GM21360 (cell line): ENCODE results near the gene OR5H15.
"Not testable (repeated sequence)": the region's sequence is repeated elsewhere in the genome, so short reads cannot be mapped to it uniquely, and the experiment has no call there.

Experiments
- ATAC-seq: cut with Tn5 transposase; IDR thresholded peaks from one replicate; pipeline ENCODE4 v1.9.1; 2021; ENCODE audit warnings: mild to moderate bottlenecking, moderate library complexity; ENCODE audit not compliant: unreplicated experiment

OR5H15 gene

GRCh38 chr3:98166396-98166795, at the start of gene OR5H15:
Gene OR5H15 (plus strand): TSS chr3:98166696. CDS start chr3:98168700, 2,004 bp downstream.
- ATAC-seq = no peak

- ATAC-seq = no peak
Measured at GRCh38 chr3:98130421-98130820, 36.1 kb upstream of the OR5H15 start, which contains the start of gene OR5H1. Gene OR5H1 (plus strand): TSS chr3:98130721. CDS start chr3:98132698, 1,977 bp downstream.

GRCh38 chr3:98136631-98137030, 29.9 kb upstream of the OR5H15 start:
- ATAC-seq = no peak

GRCh38 chr3:98137826-98138557, 28.5 kb upstream of the OR5H15 start:
- ATAC-seq = not testable (repeated sequence)

GRCh38 chr3:98140531-98140930, 26.0 kb upstream of the OR5H15 start:
- no peak for ATAC-seq

GRCh38 chr3:98147179-98147578, 19.3 kb upstream of the OR5H15 start, which contains the start of gene OR5H14:
Gene OR5H14 (plus strand): TSS chr3:98147479. CDS start chr3:98149386, 1,907 bp downstream.
- no peak for ATAC-seq

GRCh38 chr3:98148751-98149150, 17.7 kb upstream of the OR5H15 start:
- no peak for ATAC-seq

- ATAC-seq = not testable (repeated sequence)
Measured at GRCh38 chr3:98149456-98149855, 17.0 kb upstream of the OR5H15 start.

- ATAC-seq = no peak
Measured at GRCh38 chr3:98151241-98151640, 15.3 kb upstream of the OR5H15 start.

GRCh38 chr3:98171071-98171470, 4.6 kb downstream of the OR5H15 start:
- no peak for ATAC-seq

GRCh38 chr3:98172621-98173020, 6.1 kb downstream of the OR5H15 start:
- ATAC-seq = no peak

GRCh38 chr3:98180319-98180890, 13.9 kb downstream of the OR5H15 start:
- no peak for ATAC-seq

GRCh38 chr3:98182196-98182595, 15.7 kb downstream of the OR5H15 start:
- no peak for ATAC-seq

- ATAC-seq = no peak
Measured at GRCh38 chr3:98185180-98185579, 18.7 kb downstream of the OR5H15 start.

GRCh38 chr3:98188545-98188944, 22.0 kb downstream of the OR5H15 start:
- ATAC-seq = peak; percentile 51

- not testable (repeated sequence) for ATAC-seq
Measured at GRCh38 chr3:98190911-98191310, 24.4 kb downstream of the OR5H15 start.

GRCh38 chr3:98196293-98196692, 29.8 kb downstream of the OR5H15 start:
- not testable (repeated sequence) for ATAC-seq

- ATAC-seq = no peak
Measured at GRCh38 chr3:98199020-98199419, 32.5 kb downstream of the OR5H15 start.

- no peak for ATAC-seq
Measured at GRCh38 chr3:98209244-98209643, 42.7 kb downstream of the OR5H15 start.

- no peak for ATAC-seq
Measured at GRCh38 chr3:98213276-98213675, 46.8 kb downstream of the OR5H15 start.

- ATAC-seq = no peak
Measured at GRCh38 chr3:98215051-98215450, 48.6 kb downstream of the OR5H15 start.
